GM18867 (cell line): ENCODE data around the gene ADGB.
"Not testable (repeated sequence)": the region's sequence is repeated elsewhere in the genome, so short reads cannot be mapped to it uniquely, and the experiment has no call there.

Source experiments
- ATAC-seq: cut with Tn5 transposase; IDR thresholded peaks from one replicate; pipeline ENCODE4 v1.9.1; 2021; ENCODE audit warnings: mild to moderate bottlenecking, moderate library complexity; ENCODE audit not compliant: unreplicated experiment

The ADGB gene

GRCh38 chr6:146598772-146599405 is at the start of gene ADGB:
Gene ADGB (plus strand): TSS chr6:146598972. CDS start chr6:146599041, 69 bp downstream.
- no peak for ATAC-seq

- ATAC-seq: no peak
These were observed 47.9 kb upstream of the ADGB start for GRCh38 chr6:146550911-146551310.

- ATAC-seq: peak; percentile 74
These were observed 47.2 kb upstream of the ADGB start for GRCh38 chr6:146551545-146551944.

GRCh38 chr6:146553377-146554135 is 45.2 kb upstream of the ADGB start:
- no peak for ATAC-seq

- ATAC-seq: no peak
These were observed 38.2 kb upstream of the ADGB start for GRCh38 chr6:146560607-146561006.

- ATAC-seq: not testable (repeated sequence)
These were observed 32.1 kb upstream of the ADGB start for GRCh38 chr6:146566661-146567060.

- not testable (repeated sequence) for ATAC-seq
These were observed 30.2 kb upstream of the ADGB start for GRCh38 chr6:146568619-146569018.

GRCh38 chr6:146574211-146574610 is 24.6 kb upstream of the ADGB start:
- ATAC-seq: no peak

- ATAC-seq: no peak
These were observed 20.7 kb upstream of the ADGB start for GRCh38 chr6:146578054-146578453.

GRCh38 chr6:146581968-146582367 is 16.8 kb upstream of the ADGB start:
- no peak for ATAC-seq

- no peak for ATAC-seq
These were observed 15.9 kb upstream of the ADGB start for GRCh38 chr6:146582857-146583256.

- ATAC-seq: no peak
These were observed 14.8 kb upstream of the ADGB start for GRCh38 chr6:146583966-146584365.

- ATAC-seq: no peak
These were observed 11.3 kb upstream of the ADGB start for GRCh38 chr6:146587459-146587858.

- ATAC-seq: no peak
These were observed 8.3 kb upstream of the ADGB start for GRCh38 chr6:146590492-146590891.

GRCh38 chr6:146592451-146592850 is 6.3 kb upstream of the ADGB start:
- ATAC-seq: no peak

GRCh38 chr6:146593986-146594385 is 4.8 kb upstream of the ADGB start:
- no peak for ATAC-seq

- ATAC-seq: no peak
These were observed 4.3 kb upstream of the ADGB start for GRCh38 chr6:146594495-146594894.

GRCh38 chr6:146595972-146596731 is 2.6 kb upstream of the ADGB start:
- no peak for ATAC-seq

GRCh38 chr6:146601352-146601751 is 2.6 kb downstream of the ADGB start:
- no peak for ATAC-seq

- no peak for ATAC-seq
These were observed 3.8 kb downstream of the ADGB start for GRCh38 chr6:146602526-146602925.

- ATAC-seq: no peak
These were observed 15.2 kb downstream of the ADGB start for GRCh38 chr6:146613947-146614346.

GRCh38 chr6:146620655-146621054 is 21.9 kb downstream of the ADGB start:
- no peak for ATAC-seq
